HT1080 (cell line): ENCODE data around the gene RASA3. TPM values are rescaled to one million over a fixed set of nuclear protein-coding genes. Genes with fewer than 3 reads are reported as not detected.
A peak's percentile ranks its signal among the peaks of the same experiment; 100 is the strongest.
"Not testable (repeated sequence)": the region's sequence is repeated elsewhere in the genome, so short reads cannot be mapped to it uniquely, and the experiment has no call there.

ENCODE experiments used
- DNase-seq: peaks from one replicate; pipeline ENCODE4 v3.0.0-alpha.2; 2015; ENCODE audit warnings: low read depth
- total RNA-seq: library from RNA; depleted of rRNA; stranded (reverse); fragments of >200 nt; shearing (Covaris generic); gene quantifications from 2 replicates; pipeline ENCODE4 v1.2.3, GENCODE V29; 2014

RASA3 gene
- total RNA-seq, 1 experiment from 2014 or later: 41.7 TPM

DNA sequence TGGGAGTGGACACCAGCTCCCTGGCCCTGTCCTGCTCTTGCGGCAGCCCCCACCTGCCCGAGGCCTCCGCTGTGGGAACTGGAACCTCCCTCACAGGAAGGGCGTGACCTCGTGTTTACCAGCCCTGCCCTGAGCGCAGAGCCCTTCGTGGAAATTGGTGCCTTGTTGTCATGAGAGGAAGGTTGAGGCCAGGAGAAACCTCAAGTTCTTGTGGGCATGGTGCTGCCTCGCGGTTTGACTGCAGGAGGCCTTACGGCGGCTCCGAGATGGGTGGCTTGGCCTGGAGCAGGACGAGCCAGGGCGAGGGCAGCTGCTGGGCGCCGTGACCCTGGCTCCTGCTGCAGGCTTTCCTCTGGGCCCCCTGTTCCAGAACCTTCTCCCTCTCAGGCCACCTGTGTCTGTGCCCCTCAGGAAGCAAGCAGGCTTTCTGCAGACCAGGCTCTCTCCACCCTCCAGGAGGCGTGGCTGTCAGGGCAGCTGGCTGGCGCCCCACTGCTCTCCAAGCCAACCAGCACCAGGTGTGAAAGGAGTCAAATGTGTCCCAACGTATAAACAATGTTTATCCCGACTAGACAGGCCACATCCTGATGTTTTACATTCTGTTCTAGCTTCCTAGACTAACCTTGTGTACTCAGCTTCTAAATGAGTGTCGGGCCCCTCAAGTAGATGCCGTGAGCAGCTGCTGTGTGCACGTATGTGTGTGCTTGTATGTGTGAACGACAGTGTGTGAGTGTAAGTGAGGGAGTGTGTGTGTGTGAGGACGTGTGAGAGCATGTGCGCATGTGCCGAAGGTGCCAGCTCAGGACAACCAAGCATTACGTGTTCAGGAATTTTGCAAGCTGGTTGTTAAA lies 10.4 kb upstream of the RASA3 start:
- DNase-seq: no peak

DNA sequence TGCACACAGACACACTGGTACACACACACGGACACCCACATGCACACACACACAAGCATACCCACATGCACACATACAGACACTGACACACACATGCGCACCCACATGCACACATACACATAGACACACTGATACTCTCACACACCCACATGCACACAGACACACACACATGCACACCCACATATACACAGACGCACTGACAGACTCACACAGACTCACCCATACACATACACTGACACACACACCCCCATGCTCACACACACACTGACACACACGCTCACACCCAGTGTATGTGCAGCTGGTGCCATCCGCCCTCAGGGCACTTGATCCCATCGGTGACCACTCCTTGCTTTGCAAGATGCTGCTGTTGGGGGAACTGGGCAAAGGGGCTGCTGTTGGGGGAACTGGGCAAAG lies 9.7 kb upstream of the RASA3 start:
- no peak for DNase-seq

DNA sequence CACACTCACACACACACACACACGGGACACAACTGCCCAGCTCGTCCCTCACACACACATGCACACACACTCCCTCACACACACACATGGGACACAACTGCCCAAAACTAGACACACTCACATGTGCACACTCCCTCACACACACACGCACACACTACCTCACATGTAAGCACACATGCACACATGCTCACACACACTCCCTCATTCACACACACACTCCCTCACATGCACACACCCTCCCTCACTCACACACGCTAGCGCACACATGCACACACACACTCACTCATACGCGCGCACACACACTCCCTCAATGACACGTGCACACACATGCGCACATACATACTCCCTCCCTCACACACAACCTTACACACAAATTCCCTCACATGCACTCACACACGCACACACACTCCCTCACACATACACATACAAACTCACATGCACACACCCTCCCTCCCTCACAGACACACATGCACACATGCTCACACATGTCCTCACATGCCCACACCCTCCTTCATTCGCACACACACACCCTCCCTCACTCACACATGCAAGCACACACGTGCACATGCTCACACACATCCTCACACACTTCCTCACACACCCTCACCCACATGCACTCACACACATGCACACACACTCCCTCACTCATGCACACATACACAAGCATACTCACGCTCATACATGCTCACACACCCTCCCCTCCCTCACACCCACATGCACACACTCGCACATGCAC lies 9.0 kb upstream of the RASA3 start:
- no peak for DNase-seq

DNA sequence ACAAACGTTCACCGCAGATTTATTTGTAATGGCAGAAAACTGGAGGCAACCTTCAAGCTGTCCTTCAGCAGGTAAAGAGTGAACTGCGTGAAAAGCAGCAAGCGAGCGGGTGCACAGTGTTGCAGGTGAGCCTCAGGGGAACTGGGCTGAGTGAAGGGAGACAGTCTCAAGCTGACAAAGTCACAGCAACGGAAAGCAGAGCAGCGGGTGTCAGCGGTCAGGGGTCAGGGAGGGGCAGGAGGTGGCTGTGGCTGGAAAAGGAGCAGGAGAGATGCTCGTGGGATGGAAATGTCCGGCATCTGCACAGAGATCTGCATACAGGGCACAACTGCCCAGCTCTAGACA lies 8.5 kb upstream of the RASA3 start:
- no peak for DNase-seq

DNA sequence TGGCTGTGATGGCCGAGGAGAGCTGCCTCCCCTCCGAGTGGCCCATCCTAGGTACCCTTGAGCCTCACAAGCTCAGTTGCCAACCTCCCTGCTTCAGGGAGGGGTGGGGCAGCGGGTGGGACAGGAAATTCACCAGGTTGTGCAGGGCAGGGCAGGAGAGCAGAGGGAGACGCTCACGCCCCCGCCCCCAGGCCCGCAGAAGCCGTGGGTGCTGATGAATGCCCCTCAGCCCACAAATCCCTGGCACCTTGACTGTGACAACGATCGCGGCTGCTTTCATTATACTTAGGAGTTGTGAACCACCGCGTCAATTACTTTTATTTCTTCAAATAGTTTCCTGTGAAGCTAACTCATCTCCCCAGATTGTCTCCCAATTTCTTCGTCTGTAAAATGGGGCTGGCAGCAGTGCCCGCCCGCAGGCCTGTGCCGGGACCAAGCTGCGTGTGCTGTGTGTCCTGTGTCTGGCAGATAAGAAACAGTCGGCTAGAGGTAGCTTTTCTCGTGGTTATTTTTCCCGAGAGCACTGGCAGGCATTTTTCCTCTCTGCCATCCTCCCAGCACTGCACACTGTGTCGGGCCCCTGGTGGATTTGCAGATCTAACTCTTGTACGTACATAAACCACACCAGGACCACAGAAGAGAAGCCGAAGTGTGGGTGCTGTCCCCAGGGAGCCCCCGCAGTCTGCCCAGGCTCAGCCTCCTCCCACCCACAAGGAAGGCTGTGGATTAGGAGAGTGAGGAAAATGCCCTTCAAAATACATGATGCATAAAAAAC lies 7.9 kb upstream of the RASA3 start:
- DNase-seq: no peak

DNA sequence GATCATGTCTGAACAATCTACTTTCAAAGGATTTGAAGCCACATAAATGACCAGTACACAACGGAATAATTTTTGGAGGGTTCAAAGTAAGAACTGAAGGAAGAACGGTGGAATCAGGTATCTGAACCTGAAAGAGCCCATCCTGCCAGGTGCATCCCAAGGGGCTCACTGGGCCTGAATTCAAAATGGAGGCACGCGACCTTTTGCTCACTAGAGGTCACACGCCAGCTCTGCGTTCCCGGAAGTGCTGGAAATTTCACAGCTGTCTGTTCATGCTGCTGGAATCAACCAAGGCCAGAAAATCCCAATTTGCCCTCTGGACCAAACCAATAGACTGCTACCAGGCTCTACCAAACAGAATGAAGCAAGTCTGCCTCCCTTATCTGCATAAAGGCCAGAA lies 4.2 kb upstream of the RASA3 start:
- no peak for DNase-seq

DNA sequence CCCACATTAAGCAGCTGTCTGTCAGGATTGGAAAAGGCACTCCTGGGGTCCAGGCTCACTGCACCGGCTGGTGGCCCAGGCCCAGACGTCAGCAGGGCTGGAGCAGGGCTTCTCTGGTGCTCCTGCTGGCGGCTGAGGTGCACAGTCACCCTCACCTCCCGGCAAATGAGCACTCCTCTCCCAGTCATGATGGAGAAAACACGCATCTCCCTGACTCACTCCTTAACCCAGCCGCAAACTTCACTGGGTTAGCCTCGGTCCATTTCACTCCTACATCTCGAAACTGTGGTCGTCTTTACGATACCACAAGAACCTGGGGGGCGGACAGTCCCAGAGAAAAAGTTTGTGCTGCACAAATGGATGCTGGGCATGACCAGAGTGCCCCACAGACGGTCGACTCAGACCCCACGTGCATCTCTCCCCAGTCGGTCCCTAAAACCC lies 3.3 kb upstream of the RASA3 start:
- DNase-seq: no peak

DNA sequence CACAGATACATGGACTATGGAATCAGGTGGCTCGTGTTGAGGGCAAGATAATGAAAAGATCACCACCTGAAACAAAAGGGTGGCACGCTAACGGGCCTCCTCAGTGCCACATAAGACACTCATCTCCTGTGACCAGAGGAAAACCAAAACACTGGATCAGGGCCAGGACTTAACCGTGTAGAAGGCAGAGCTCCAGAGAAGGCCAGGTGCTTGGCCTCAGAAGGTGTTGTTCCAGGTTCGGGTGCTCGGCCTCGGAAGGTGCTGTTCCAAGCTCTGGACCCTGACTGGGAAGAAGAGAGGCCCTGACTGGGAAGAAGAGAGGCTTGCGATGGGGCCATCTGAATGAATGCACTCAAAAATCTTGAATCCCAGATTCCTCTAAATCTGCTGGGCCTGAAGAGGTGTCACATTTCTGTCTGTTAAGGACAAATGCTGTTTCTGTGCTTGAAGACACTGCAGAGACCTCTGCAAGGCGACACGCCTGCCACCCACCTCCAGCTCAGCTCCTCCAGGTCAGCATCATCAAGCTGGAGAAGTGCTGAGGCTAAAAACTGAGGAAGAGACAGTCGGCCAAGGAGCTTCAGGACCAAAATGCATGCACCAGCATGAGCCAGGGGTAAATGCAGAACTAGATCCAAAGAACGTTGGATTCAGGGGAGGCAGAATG lies 2.7 kb upstream of the RASA3 start:
- no peak for DNase-seq

DNA sequence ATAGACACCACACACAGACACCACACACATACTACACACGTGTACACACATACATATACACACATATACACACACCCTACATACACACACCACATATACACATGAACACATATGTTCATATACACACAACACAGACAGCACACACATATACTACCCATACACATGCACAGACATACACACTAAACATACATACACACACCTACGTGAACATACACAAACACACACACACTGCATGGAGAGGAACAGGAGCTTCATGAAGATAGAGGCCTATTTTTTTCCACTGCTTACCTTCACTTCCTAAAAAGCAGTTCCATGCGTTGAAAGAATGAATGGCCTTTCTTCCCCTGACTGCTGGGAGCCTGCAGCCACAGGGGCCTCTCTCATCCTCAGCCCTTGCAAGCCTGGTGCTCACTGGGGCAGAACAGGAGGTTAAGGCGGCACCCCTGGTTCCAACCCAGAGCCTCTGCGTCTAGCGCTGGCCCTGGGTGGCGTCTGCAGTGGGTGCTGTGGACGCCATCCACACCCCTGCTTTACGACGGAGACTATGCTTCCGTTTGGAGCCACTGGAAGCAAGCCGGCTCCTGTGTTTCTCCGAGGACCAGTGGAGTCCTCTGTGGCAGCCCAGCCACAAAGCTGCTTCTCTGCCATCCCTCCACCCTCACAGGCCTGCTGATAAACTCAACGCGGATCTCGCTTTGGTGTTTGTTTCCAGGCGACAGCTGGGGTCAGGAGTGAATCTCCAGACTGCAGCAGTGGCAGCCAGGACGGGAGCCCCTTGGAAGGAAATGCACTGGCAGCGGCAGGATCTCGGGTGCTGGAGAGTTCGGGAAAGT lies 1.9 kb upstream of the RASA3 start:
- no peak for DNase-seq

DNA sequence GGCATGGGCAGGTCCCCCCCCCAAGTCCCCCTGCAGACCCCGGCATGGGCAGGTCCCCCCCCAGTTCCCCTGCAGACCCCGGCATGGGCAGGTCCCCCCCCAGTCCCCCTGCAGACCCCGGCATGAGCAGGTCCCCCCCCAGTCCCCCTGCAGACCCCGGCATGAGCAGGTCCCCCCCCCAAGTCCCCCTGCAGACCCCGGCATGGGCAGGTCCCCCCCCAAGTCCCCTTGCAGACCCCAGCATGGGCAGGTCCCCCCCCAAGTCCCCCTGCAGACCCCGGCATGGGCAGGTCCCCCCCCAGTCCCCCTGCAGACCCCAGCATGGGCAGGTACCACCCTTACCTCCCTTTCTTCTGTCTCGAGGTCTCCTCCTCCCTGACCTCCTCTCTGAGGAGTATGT lies 1.1 kb upstream of the RASA3 start:
- not testable (repeated sequence) for DNase-seq

DNA sequence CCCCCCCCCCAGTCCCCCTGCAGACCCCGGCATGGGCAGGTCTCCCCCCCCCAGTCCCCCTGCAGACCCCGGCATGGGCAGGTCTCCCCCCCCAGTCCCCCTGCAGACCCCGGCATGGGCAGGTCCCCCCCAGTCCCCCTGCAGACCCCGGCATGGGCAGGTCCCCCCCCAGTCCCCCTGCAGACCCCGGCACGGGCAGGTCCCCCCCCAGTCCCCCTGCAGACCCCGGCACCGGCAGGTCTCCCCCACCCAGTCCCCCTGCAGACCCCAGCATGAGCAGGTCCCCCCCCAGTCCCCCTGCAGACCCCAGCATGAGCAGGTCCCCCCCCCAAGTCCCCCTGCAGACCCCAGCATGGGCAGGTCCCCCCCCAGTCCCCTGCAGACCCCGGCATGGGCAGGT lies 703 bp upstream of the RASA3 start:
- DNase-seq: not testable (repeated sequence)

DNA sequence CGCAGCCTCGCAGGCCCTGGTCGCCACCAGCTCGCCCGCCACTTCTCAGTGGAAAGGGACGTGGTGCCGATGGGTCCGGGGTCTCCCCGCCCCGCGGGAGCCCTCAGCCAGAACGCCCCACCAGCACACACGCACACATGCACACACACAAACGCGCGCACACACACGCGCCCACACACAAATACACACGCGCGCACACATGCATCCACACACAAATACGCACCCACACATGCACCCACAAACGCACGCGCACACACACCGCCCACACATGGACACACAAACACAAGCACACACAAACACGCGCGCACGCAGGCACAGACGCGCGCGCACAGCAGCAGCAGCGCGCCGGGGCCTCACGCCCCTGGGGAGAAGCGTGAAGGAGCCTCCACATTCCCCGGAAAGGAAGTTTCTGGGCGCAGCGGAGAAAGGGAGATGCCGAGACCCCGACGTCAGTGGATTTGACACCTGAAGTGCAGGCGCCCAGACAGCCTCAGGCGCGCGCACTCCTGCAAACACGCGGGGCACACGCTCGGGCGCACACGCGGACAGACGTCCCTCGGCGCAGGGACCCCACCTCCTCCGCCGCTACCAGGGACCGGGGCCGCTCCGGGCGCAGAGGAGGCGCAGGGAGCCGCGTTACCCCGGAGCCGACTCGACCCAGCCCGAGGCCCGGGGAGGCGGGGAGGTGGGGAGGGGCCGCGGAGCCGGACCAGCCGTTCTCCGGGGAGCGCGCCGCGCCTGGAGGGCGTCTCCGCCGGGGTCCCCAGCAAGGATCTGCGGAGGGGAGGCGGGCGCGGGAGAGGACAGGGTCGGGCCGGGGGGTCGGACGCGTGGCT lies 622 bp downstream of the RASA3 start:
- no peak for DNase-seq

DNA sequence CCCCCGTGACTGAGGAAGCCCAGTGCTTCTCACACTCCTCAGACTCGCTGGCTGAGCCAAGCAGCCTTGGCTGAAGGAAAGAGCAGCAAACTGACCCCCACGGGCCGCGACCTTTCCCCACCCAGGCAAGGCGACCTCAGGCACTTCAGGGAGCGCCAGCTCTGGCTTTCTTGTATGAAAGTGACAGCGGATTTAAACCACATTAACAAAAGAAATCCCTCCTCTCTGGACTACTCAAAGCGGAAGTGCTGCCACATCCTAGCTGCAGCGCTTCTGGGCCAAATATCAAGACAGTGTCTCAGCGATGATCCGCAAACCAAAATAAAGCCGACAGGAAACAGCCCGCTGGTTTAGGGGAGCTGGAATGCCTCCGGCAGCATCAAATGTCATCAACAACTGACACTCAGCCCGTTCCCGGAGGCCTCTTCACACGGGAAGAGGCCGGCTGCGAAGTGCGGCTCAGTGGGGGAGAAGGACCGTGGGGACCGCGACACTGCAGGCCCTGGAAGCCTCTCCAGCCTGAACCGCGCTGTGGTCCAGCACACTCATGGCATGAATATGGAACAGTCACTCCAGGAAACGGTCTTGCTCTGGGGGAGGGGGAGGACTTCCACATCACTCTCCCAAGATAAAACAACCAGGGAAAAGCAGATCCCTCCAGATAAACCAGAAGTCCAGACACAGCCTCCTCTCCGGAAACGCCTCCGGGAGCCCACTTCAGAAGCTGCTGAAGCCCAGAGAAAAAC lies 1.4 kb downstream of the RASA3 start:
- DNase-seq: peak; percentile 95

DNA sequence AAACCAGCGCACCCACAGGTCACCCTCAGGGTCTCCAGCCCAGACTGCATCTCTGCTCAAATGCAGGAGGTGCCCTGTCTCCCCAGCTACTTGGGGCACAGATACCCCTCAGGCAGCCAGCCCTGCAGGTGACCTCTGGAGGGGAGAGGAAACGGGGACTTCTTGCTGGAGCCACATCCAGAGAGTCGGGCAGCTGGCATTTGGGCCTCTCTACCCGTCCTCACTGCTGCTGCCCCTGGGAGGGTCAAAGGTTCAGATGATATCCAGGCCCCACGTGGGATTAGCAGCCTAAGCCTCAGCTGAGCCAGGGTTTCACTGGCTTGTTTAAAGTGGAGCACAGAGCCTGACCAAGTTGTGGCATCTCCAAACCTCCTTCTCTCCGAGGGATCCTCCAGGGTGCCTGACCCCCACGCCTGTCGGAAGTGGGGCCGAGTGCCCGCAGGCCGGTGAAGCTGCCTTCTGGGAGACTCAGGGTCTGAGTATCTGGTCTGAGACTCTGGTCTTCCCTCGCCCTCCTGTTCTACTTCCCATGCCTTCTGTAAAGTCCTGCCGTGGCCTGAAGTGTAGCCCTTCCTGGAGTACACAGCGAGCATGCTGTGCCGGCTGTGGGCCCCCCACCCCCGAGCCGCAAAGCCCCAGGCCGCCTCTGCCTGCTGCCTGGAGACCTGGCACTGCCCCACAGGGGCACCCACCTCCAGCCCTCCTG lies 2.1 kb downstream of the RASA3 start:
- DNase-seq: no peak

DNA sequence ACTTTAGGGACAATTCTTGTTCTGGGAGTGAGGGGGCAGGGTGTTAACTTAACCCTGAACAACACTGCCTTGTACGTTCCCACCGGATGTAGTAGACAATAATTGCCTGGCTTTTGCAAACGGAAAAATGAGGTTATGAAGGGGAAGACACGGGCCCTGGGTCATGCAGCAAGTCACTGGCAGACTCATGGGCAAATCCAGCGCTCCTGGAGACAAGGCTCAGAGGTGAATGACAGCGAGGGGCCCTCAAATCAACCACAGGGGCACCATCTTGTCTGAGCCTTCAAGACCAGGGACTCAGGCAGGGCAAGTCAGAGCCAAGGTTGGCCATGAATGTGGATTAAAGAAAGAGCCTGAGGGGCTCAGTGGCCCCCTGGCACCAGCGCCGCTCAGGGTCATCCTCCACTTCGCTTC lies 2.8 kb downstream of the RASA3 start:
- peak; percentile 48 for DNase-seq

DNA sequence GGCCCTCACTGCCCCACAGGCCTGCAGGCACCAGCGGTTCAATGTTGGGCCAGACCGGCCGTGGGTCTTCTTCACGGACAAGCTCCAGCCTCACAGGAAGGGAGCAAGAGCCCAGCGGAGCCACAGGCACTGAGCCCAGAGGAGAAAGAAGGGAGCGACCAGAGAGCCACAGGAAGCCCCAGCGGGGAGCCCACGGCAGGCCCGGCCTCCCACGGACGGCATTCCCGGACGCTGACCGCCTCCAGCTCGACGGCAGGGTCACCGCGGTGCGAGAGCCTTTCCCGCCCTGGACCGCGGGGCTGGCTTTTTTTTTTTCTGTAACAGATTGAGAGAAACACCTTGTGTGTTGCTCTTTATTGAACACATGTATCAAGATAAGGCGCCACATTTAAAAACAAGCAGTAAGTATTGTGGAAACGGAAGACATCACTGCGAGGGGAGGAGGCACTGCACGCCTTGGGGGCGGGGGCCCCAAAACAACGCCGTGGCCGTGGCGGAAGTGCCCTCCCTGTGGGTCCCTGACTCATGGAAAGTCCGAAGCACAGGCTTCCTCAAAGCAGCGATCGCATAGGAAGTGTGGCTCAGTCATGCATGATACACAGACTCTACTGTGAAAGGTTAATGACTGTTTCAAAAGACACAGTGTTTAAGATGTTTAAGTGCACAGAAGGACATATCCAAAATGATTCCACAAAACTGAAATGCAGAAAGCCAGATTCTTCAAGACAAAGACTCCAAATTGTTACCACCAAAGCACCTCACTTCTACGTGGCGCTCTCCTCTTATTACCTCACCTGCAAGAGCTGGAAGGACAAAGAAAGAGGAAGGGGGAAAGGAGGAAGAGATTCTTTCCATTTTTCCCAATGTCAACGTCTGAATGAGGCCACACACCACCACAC lies 3.5 kb downstream of the RASA3 start:
- peak; percentile 93 for DNase-seq

DNA sequence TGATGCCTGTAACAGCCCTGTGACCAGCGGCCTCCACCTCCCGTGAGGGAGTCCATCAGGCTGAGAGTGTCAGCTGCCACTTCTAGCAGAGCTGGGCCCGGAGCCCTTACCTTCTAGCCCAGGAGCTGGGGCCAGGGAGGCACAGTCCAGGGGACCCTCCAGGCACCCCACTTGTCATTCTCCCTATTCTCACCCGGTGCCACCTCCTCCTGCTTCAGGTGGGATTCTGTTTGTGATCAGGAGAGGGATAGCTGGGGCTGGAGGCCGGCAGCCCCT lies 4.1 kb downstream of the RASA3 start:
- no peak for DNase-seq
